ENCODE data around the gene PER1.
A peak's percentile ranks its signal among the peaks of the same experiment; 100 is the strongest.
"Not testable (repeated sequence)": the region's sequence is repeated elsewhere in the genome, so short reads cannot be mapped to it uniquely, and the experiment has no call there.

Gene PER1

DNA sequence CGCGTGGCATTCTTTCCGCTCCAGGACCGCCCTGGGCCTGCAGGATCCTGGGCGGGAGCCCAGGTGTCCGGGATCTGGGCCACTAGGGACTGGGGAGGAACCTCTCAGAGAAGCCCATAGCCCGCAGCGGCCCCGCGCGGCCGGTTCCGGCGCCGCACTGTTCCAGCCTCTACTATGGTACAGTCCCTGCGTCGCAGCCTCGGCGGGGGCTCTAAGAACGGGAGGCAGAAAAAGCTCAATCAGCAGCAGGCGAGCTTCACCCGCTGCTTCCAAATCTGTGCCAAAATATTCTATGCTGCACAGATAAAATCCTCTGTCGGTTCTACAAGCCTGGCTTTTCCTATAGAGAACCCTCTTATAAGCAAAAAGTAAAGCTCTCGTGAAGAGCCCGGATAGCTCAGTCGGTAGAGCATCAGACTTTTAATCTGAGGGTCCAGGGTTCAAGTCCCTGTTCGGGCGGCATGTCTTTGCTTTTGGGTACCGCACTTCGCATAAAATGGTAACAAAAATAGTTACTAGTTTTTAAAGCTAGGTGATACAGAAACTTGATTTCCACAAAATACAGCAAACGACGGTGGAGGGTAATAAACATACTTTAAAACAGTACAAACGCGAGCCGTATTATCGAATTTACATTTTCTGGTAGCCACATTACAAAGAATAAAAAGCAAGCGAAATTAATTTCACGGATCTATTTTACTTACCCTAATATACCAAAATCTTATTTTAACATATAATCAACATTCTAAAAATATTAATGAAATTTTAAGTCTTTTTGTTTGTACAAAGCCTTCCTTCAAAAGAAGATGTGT, 33.2 kb downstream of the PER1 start:
- peak; percentile 82 for DNase-seq

DNA sequence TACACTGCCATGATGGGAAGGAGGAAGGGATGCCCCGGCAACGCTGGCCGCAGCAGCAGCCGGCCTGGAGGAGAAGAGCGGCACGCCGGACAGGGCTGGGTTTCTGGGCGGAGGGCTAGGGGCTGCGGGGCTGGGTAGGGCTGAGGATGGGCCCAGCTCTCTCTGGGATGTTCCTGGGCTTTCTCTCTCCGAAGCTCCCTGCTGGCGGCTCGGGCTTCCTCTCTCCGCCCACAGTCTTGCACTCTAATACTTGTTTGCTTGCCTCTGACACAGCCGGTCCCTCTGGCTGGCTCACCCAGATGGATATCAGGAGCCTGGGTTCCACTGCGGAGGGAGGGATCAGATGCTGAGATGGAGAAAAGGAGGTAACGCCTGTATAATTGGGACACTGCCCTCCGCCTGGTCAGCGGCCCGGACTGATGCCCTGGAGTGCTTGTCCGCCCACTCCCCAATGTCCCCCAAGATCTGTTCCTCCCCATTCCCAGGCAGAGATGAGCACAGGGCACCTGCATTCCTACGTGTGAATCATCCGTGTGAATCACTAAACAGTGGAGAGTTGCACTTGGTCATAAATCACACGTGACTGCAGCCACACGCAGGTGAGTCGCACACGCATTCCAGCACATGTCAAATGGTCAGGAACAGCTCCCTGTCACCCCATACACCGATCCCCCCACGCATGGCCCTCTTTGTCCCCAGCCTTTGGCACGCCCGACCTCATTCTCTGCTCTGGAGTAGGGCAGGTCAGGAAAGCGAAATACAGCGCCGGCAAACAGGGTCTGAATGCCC, 34.0 kb downstream of the PER1 start, which contains the start of gene ALOXE3:
Gene ALOXE3, minus strand, starts transcription at position 535 of the 789 bp plus-strand sequence. Its CDS starts 524 bp downstream, at position 11.
- DNase-seq, result peak; percentile 91

- no peak for DNase-seq
Observed at GRCh38 chr17:8117367-8117979, 34.7 kb downstream of the PER1 start.

DNA sequence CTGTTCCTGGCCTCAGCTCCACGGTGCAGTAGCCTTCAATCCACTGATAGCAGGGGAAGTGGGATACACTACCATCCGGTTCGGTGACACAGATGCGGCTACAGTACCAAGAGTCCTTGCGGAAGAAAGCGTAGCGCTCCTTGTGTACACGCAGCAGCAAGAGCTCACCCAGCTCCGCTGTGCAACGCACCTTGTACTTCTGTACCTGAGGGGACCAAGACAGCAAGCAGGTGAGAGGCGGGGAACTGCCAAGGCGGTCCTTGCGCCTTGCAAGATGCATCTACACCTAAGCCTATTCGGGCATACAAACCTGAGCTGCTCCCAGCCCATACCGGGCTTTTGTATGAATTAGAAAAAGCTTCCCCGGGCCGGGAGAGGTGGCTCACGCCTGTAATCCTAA, 35.4 kb downstream of the PER1 start:
- DNase-seq, result no peak

DNA sequence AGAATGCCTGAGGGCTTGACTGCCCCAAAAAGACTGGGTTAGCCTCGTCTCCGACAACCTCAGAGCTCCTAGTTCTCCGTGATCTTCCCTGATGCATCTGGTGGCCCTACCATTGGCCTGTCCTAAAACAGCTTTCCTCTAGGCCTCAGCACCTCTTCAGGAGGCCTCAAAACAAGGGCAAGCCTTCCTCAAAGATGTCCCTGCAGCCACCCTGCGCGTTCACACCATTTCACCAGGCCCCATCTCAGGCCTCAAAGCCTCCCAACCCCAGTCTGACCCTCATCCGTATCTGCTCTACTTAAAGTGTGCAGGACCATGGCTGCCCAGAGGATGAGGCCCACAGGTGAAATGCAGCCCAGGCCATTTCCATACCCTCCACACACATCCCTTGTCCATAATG, 41.3 kb downstream of the PER1 start:
- DNase-seq, result no peak

GRCh38 chr17:8110456-8110804, 41.8 kb downstream of the PER1 start:
- DNase-seq, result no peak

DNA sequence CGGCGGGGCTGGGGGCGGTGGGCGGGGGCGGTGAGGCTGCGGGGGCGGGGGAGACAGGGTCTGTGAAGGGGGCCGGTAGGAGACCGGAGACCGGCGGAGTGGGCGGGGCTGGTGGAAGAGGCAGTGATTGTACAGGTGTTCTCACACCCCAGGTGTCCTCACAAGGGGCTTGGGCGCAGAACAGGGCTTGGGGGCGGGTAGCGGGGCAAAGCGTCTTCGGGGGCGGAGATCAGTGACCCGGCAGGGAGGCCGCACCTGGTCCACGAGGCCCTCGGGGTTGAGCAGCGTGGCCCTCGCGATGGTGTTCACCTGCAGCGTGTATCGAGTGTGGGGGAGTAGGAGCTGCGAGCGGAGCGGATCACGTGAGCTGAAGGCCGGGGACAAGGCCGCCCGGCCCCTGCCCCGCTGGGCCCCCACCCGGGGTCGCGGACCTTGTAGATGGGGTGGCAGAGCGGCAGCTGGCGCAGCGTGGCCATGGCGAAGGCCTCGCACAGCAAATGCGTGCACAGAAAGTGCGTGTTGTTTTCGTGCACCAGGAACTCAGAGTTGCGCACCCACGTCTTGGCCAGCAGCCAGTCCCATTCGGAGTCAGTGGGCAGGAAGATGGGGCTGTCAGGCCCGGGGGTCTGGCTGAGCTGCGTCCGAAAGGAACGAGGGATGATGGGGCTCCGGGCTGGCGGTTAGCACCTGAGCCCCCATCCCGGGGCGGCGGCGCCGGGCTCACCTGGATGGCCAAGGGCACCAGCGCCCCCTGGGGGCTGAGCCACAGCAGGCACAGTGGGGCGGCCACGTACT, 42.3 kb downstream of the PER1 start:
- no peak for DNase-seq

DNA sequence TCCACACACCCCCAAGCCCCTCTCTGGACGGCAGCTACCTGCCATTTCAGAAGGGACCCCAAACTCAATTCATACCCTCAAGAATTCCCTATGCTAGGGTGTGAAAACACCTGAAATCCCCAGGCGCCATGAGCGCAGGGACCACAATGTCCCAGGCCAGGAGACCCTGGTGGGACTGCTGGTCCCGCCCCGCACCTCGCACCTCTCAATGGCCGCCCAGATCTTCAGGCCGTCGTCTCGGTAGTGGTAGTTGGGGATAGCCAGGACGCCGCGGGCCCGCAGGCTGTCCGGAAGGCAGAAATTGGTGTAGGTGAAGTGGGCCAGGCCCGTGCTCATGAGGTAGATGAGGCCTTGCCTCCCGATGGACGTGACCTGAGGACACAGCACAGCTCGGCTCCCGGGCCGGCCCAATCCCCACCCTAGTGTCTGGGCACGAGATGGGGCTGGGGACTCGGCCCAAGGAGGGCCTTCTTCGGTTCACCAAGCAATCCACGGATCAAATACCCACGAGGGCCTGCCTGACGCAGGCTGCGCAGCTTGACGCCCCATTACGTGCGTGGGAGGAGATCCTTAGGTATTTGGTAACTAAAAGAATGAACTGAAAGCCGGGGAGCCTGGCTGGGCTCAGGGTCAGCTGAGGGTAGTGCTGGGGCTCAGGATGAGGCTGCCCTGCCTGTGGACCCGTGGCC, 43.1 kb downstream of the PER1 start:
- DNase-seq, result no peak

DNA sequence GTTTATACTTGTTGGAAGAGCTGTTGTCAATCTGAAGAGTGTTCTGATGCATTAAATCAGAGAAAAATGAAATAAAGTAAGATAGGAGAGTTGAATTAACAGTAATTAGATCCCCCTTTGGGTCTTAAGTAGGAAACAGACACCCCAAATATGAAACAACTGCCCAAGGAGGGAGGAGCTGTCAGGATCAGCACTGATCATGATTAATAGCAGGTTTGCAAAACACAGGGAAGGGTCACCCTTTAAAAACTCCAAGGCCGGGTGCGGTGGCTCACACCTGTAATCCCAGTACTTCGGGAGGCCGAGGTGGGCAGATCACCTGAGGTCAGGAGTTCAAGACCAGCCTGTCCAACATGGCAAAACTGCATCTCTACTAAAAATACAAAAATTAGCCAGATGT, 45.2 kb downstream of the PER1 start:
- DNase-seq, result not testable (repeated sequence)

- DNase-seq, result no peak
Observed at GRCh38 chr17:8105957-8106398, 46.2 kb downstream of the PER1 start.

GRCh38 chr17:8104911-8105310, 47.3 kb downstream of the PER1 start:
- DNase-seq, result no peak

- DNase-seq, result no peak
Observed at GRCh38 chr17:8103549-8103948, 48.7 kb downstream of the PER1 start.

DNA sequence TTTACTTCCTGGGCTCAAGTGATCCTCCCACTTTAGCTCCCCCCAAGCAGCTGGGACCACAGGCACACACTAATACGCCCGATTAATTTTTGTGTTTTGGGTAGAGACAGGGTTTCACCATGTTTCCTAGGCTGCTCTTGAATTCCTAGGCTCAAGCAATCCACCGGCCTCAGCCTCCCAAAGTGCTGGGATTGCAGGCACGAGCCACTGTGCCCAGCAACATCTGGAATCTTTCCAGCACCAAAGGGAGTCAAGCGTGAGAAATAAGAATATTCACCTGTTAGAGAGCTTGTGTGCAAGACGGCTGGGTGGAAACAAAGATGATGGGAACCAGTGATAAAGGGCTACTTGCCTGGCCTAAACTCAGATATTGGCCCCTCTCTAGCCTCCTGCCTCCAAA, 50.5 kb downstream of the PER1 start:
- no peak for DNase-seq

DNA sequence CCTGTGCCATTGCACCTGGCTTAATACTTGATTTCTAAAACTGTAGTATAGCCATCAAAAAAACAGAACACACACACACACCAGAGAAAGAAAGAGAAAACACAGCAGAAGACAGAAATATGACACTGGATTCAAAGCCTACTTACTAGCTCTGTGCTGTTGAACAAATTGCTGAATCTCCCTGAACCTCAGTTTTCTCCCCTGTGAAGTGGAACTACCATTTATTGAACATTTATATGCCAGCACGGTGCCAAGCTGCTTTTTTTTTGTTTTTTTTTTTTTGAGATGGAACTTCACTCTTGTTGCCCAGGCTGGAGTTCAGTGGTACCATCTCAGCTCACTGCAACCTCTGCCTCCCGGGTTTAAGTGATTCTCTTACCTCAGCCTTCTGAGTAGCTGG, 51.4 kb downstream of the PER1 start:
- no peak for DNase-seq

- DNase-seq, result no peak
Observed at GRCh38 chr17:8100111-8100510, 52.1 kb downstream of the PER1 start.

DNA sequence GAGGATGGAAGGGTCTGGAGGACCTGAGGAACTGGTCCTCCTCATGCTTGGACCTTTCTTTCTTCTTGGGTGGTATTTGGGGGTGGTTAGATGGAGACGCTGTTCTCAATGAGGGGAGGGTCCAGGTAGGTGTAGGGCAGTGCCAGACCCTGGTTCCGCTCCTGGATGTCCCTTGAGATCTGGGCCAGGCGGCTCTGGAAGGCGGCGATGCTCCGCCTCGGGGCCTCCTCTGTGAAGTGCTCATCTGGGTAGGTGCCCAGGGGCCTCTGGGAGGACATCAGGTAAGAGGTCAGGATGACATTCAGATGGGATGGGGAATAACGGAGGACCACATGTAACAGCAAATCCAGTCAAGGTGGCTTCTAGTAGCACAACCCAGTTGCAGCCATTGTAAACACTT, 55.7 kb downstream of the PER1 start:
- DNase-seq, result no peak

DNA sequence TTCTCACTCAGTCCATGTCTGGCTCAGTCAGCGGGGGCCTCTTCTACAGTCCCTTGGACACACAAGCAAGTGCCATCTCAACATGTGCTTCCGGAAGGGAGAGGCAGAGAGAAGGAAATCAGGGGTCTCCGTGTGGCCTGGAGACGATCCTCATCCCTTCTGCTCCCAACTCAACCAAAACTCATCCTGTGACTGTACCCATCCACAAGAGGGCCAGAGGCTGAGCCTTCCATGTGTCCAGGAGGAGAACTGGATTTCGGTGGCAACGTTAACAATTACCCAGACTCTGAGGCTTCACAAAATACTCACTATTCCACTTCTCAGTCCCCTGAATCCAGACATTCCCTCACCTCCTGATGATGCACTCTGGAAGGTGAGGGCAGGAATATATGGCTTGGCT, 56.8 kb downstream of the PER1 start:
- no peak for DNase-seq

GRCh38 chr17:8091033-8091687, 61.0 kb downstream of the PER1 start:
- DNase-seq, result no peak
